DND-41 (cell line): Measurements from ENCODE around the gene LINGO1.

Experiments
- EZH2 ChIP-seq: IDR thresholded peaks from 3 replicates; pipeline ENCODE4 v1.6.1; 2012; ENCODE audit warnings: borderline replicate concordance, low read depth, mild to moderate bottlenecking, moderate library complexity, low read length, inconsistent platforms; ENCODE audit not compliant: severe bottlenecking
- TF ChIP-seq, protein P1 (sequence below): IDR thresholded peaks from 2 replicates; pipeline ENCODE4 v1.5.1; 2012; ENCODE audit warnings: borderline replicate concordance, low read length, moderate library complexity, mild to moderate bottlenecking; ENCODE audit not compliant: poor library complexity, severe bottlenecking; ENCODE audit errors: extremely low read depth

DNA sequence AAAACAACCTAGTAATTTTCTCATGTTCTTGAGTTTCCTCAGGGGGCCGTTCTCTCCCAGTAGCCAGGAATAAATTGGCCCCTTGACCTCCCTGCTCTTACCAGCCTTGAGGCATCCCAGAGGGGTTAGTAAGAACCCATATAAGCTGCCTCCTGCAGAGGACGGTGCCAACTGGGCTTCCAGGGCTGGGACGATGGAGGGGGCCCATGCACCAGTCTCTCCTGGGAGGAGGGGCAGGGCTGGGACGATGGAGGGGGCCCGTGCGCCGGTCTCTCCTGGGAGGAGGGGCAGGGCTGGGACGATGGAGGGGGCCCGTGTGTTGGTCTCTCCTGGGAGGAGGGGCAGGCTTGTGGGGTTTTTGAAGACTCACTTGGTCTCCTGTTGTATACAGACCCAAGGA, 22.0 kb downstream of the LINGO1 start:
- no peak for TF ChIP-seq EZH2
- TF ChIP-seq, protein P1, sequence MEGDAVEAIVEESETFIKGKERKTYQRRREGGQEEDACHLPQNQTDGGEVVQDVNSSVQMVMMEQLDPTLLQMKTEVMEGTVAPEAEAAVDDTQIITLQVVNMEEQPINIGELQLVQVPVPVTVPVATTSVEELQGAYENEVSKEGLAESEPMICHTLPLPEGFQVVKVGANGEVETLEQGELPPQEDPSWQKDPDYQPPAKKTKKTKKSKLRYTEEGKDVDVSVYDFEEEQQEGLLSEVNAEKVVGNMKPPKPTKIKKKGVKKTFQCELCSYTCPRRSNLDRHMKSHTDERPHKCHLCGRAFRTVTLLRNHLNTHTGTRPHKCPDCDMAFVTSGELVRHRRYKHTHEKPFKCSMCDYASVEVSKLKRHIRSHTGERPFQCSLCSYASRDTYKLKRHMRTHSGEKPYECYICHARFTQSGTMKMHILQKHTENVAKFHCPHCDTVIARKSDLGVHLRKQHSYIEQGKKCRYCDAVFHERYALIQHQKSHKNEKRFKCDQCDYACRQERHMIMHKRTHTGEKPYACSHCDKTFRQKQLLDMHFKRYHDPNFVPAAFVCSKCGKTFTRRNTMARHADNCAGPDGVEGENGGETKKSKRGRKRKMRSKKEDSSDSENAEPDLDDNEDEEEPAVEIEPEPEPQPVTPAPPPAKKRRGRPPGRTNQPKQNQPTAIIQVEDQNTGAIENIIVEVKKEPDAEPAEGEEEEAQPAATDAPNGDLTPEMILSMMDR, result no peak
